OCI-LY3 (cell line): Measurements from ENCODE around the gene CASP9.

ENCODE experiments used
- H2AFZ ChIP-seq: fragments of 200-600, 300-600 bp; shearing (Covaris generic); 2 replicates; pipeline ENCODE4 v1.6.0; 2014; ENCODE audit warnings: antibody characterized with exemption, low read depth, low read length
- H3K27ac ChIP-seq: fragments of 200-600, 300-600 bp; sonication (generic); 2 replicates; pipeline ENCODE4 v1.5.1; 2014; ENCODE audit warnings: mild to moderate bottlenecking, low read length, moderate library complexity, mixed read lengths
- H3K27me3 ChIP-seq: fragments of 200-600, 300-600 bp; sonication (generic); 2 replicates; pipeline ENCODE4 v1.6.1; 2014; ENCODE audit warnings: low read depth, low read length, mixed read lengths
- H3K36me3 ChIP-seq: fragments of 200-600, 300-600 bp; sonication (generic); replicated peaks from 2 replicates; pipeline ENCODE3; 2014; ENCODE audit warnings: low read depth, low read length, mixed read lengths
- H3K4me1 ChIP-seq: fragments of 300-600, 200-600 bp; sonication (generic); 2 replicates; pipeline ENCODE4 v1.6.1; 2014; ENCODE audit warnings: low read length, mixed read lengths
- H3K4me2 ChIP-seq: fragments of 200-600, 300-600 bp; sonication (generic); 2 replicates; pipeline ENCODE4 v1.6.1; 2014; ENCODE audit warnings: low read length, mixed read lengths
- H3K4me3 ChIP-seq: fragments of 300-600, 200-600 bp; sonication (generic); 2 replicates; pipeline ENCODE4 v1.5.1; 2014; ENCODE audit warnings: antibody characterized with exemption, mild to moderate bottlenecking, low read length, moderate library complexity
- H3K79me2 ChIP-seq: fragments of 300-600, 200-600 bp; shearing (Covaris generic); 2 replicates; pipeline ENCODE4 v1.6.1; 2014; ENCODE audit warnings: mild to moderate bottlenecking, low read length, mixed read lengths
- H3K9ac ChIP-seq: fragments of 300-600, 200-600 bp; shearing (Covaris generic); 2 replicates; pipeline ENCODE4 v1.6.0; 2014; ENCODE audit warnings: mild to moderate bottlenecking, low read length, moderate library complexity
- H3K9me3 ChIP-seq: fragments of 200-600, 300-600 bp; shearing (Covaris generic); 2 replicates; pipeline ENCODE4 v1.6.1; 2014; ENCODE audit warnings: low read length, mixed read lengths; ENCODE audit not compliant: insufficient read depth
- H4K20me1 ChIP-seq: fragments of 200-600, 300-600 bp; sonication (generic); 2 replicates; pipeline ENCODE4 v1.6.1; 2016; ENCODE audit warnings: low read length, mixed read lengths; ENCODE audit not compliant: insufficient read depth
- CTCF ChIP-seq: fragments of 200-600, 300-600 bp; sonication (generic); IDR thresholded peaks from 2 replicates; pipeline ENCODE4 v1.5.1; 2014; ENCODE audit warnings: antibody characterized with exemption, low read length, low read depth
- EZH2phosphoT487 ChIP-seq: fragments of 200-600 bp; shearing (Covaris generic); IDR thresholded peaks from 2 replicates; pipeline ENCODE4 v1.6.1; 2018; ENCODE audit warnings: antibody characterized with exemption, mixed run types, low read depth

CASP9 gene

DNA sequence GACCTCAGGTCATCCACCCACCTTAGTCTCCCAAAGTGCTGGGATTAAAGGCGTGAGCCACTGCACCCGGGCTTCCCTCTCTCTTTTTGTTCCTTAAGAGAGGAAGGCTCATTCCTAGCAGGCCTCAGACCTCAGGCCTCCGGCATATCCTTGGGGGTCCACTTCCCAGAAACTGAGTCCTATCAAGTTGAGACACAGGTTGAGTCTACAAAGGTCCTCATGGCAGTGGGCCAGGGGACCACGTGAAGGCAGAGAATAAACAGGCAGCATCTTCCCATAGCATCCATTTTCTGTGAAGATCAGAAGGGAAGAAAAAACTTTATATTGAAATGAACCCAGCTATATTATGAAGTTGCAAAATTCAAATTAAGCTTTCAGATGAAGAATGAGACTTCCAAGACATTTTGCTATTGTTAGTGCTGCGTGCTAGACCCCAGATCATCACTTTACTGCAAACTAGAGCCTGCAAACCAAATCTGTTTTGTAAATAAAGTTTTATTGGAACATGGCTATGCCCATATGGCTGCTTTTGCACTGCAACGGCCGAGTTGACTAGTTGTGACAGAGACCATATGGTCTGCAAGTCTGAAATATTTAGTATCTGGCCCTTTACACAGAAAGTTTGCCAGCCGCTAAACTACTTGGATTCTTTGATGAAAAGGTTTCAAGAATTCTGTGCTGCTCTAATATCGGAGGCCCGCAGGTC, 71.0 kb downstream of the CASP9 start:
- Histone ChIP-seq H3K27ac (no peak overlapping the region), H3K9ac (no peak overlapping the region), H3K4me2 (no peak overlapping the region), H3K36me3 (no peaks in the 10 kb centered on the region), H3K27me3 (no peaks in the 10 kb centered on the region), H3K4me3 (no peak overlapping the region), H4K20me1 (no peaks in the 10 kb centered on the region), H3K79me2 (no peaks in the 10 kb centered on the region), H3K9me3 (no peaks in the 10 kb centered on the region), H2AFZ (no peak overlapping the region), H3K4me1 (peaks cover 13% of the 10 kb centered on the region)
- no peak for TF ChIP-seq EZH2phosphoT487
- no peak for TF ChIP-seq CTCF

DNA sequence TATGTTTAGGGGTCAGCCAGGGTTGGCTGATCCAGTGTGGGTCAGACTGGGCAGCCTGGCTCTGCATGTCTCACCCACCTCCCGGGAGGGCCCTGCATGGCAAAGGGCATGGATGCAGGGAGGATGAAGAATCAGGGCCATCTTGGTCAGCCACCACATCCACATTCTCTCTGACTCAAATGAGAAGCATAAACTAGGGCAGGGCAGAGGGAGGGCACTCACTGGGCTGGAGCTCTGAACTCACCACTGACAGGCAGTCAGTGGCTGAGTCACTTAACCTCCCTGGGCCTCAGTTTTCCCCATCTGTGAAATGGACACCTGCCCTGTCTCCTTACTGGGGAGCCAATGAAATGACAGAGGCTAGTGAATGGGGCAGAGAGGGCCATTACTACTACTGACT, 71.8 kb downstream of the CASP9 start:
- TF ChIP-seq EZH2phosphoT487 (no peak), CTCF (no peak)
- H3K4me1 ChIP-seq: peaks cover 13% of the 10 kb centered on the region
- no peak overlapping the region for H3K4me2 ChIP-seq
- no peaks in the 10 kb centered on the region for H3K27me3 ChIP-seq
- no peaks in the 10 kb centered on the region for H3K9me3 ChIP-seq
- no peaks in the 10 kb centered on the region for H4K20me1 ChIP-seq
- H3K9ac ChIP-seq: no peak overlapping the region
- no peak overlapping the region for H3K4me3 ChIP-seq
- no peak overlapping the region for H2AFZ ChIP-seq
- no peaks in the 10 kb centered on the region for H3K36me3 ChIP-seq
- H3K79me2 ChIP-seq: no peaks in the 10 kb centered on the region
- no peak overlapping the region for H3K27ac ChIP-seq

GRCh38 chr1:15451014-15451722, 72.8 kb downstream of the CASP9 start:
- no peaks in the 10 kb centered on the region for H3K9me3 ChIP-seq
- no peaks in the 10 kb centered on the region for H3K27me3 ChIP-seq
- H3K4me2 ChIP-seq: no peak overlapping the region
- H4K20me1 ChIP-seq: no peaks in the 10 kb centered on the region
- no peak overlapping the region for H3K9ac ChIP-seq
- no peaks in the 10 kb centered on the region for H3K36me3 ChIP-seq
- no peak overlapping the region for H2AFZ ChIP-seq
- H3K27ac ChIP-seq: no peak overlapping the region
- no peak overlapping the region for H3K4me3 ChIP-seq
- H3K79me2 ChIP-seq: no peaks in the 10 kb centered on the region
- H3K4me1 ChIP-seq: peaks cover 11% of the 10 kb centered on the region
- no peak for TF ChIP-seq CTCF
- no peak for TF ChIP-seq EZH2phosphoT487

DNA sequence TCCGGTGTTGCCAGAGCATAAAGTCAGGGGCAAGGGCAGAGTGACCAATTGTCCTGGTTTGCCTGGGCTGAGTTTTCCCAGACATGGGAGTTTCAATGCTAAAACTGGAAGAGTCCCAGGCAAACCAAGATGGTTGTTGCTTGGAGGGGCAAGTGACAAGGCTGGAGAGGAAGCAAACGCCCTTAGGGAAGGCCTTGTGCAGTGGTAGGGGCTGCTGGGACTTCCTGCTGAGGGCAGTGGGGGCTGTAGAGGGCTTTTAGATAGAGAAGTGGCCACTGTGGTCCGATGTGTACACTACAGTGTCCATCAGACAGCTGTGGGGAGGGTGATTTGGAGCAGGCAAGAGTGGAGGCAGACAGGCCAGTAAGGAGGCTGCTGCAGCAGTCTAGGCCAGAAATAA, 74.4 kb downstream of the CASP9 start:
- Histone ChIP-seq H3K4me3 (no peak overlapping the region), H3K79me2 (no peaks in the 10 kb centered on the region), H3K9ac (no peak overlapping the region), H3K27me3 (no peaks in the 10 kb centered on the region), H3K27ac (no peak overlapping the region), H3K36me3 (no peaks in the 10 kb centered on the region), H3K4me1 (no peaks in the 10 kb centered on the region), H4K20me1 (no peaks in the 10 kb centered on the region), H3K4me2 (no peak overlapping the region), H3K9me3 (no peaks in the 10 kb centered on the region), H2AFZ (no peak overlapping the region)
- TF ChIP-seq CTCF (no peak), EZH2phosphoT487 (no peak)
